Epithelial cell of proximal tubule (primary cell): Measurements from ENCODE around the gene CDK17. TPM values are rescaled to one million over a fixed set of nuclear protein-coding genes. Genes with fewer than 3 reads are reported as not detected.
"Not testable (repeated sequence)": the region's sequence is repeated elsewhere in the genome, so short reads cannot be mapped to it uniquely, and the experiment has no call there.

Experiments used
- DNase-seq: peaks from one replicate; pipeline ENCODE4 v3.0.0-alpha.2; 2011; ENCODE audit warnings: low read depth
- H3K4me3 ChIP-seq: 2 replicates; pipeline ENCODE4 v1.5.1; 2011; ENCODE audit warnings: low read depth, mild to moderate bottlenecking, low read length
- total RNA-seq: library from RNA; depleted of rRNA; stranded (reverse); fragments of >200 nt; gene quantifications from 2 replicates; pipeline ENCODE4 v1.2.3, GENCODE V29; 2015
- TF ChIP-seq, protein P1 (sequence below): conservative IDR thresholded peaks from 2 replicates; pipeline ENCODE4 v1.5.1; 2012; ENCODE audit warnings: low read depth, mild to moderate bottlenecking, low read length

Gene CDK17
- total RNA-seq, 1 donor from 2014 or later = 22.0 TPM

- TF ChIP-seq, protein P1, sequence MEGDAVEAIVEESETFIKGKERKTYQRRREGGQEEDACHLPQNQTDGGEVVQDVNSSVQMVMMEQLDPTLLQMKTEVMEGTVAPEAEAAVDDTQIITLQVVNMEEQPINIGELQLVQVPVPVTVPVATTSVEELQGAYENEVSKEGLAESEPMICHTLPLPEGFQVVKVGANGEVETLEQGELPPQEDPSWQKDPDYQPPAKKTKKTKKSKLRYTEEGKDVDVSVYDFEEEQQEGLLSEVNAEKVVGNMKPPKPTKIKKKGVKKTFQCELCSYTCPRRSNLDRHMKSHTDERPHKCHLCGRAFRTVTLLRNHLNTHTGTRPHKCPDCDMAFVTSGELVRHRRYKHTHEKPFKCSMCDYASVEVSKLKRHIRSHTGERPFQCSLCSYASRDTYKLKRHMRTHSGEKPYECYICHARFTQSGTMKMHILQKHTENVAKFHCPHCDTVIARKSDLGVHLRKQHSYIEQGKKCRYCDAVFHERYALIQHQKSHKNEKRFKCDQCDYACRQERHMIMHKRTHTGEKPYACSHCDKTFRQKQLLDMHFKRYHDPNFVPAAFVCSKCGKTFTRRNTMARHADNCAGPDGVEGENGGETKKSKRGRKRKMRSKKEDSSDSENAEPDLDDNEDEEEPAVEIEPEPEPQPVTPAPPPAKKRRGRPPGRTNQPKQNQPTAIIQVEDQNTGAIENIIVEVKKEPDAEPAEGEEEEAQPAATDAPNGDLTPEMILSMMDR = no peak
- H3K4me3 ChIP-seq = no peak overlapping the region
- DNase-seq = no peak
These were observed 78.3 kb downstream of the CDK17 start for GRCh38 chr12:96321941-96322340.

- H3K4me3 ChIP-seq, DNase-seq: not testable (repeated sequence)
These were observed 82.4 kb downstream of the CDK17 start for GRCh38 chr12:96317801-96318200.

- H3K4me3 ChIP-seq = peak overlapping the region; percentile 37
- not testable (repeated sequence) for DNase-seq
These were observed 84.3 kb downstream of the CDK17 start for GRCh38 chr12:96315741-96316481.

DNA sequence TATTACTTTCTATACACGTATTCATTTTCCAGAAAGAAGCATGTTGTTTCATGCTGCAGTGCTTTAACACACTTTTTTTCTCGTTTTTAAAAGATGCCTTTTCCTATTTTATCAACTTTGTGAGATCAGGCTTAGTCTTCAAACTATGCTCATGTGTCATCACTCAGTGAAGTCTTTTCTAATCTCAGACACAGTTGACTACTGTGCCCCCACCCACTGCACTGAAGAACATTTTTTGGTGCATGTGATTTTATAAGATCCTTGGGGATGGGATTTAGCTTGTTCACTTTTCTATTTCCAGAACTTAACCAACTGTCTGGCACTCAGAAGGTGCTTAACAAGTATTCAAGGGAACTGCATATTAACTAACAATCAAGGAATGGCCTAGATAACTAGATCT lies 85.5 kb downstream of the CDK17 start:
- no peak overlapping the region for H3K4me3 ChIP-seq
- no peak for DNase-seq
- TF ChIP-seq, protein P1 = no peak

DNA sequence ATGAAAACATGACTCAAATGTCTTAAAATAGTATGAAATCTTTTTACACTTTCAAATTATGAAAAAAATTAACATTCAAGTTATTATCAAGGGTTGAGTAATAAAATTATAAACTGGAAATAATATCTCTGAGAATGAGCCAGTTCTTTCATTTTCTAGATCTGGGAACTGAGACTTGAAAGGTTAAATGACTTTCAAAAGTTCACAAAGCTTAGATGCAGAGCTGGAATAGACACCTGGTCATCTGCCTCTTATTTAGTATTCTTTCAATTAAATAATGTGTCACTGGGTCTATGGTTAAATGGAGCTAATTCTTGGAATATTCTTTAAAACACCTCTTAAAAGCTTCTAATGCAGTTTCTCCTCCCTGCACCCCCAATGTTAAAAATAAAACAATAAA lies 86.6 kb downstream of the CDK17 start:
- no peak overlapping the region for H3K4me3 ChIP-seq
- no peak for DNase-seq
- TF ChIP-seq, protein P1 = no peak

- TF ChIP-seq, protein P1 = no peak
- no peak for DNase-seq
- no peak overlapping the region for H3K4me3 ChIP-seq
These were observed 89.0 kb downstream of the CDK17 start for GRCh38 chr12:96311191-96311590.

DNA sequence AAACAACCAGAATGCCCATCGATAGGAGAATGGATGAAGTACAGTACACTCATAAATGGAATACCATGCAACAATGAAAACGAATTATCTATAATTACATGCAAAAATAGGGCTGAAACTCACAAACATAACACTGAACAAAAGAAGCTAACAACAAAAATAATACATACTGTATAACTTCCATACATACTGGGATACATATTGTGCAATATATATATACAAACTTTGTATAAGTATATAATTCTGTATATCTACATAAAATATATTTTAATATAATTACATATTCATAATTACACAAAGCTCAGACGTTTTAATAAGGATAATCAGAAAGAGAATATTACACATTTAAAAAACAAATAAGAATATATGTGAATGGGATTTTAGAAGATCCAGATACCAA lies 90.2 kb downstream of the CDK17 start:
- H3K4me3 ChIP-seq = no peak overlapping the region
- TF ChIP-seq, protein P1 = no peak
- no peak for DNase-seq

DNA sequence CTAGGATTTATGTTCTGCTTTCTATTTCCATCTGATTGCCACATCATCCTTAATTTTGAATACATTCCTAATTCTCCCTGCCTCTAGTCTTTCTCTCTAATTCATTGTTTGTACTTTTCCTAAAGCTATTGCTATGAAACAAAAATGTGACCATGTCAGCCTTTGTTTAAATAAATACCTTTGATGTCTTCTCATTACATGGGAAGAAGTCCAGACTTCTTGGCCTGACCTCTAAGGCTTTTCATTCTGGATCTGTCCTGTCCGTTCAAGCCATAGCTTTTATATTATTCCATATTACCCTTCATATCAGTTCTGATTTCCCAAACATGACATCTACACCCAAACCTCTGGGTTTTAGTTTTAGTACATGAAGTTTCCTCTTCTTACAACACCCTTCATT lies 91.4 kb downstream of the CDK17 start:
- no peak for DNase-seq
- TF ChIP-seq, protein P1 = no peak
- H3K4me3 ChIP-seq = no peak overlapping the region
